GM18873 (cell line): Measurements from ENCODE around the gene MAP4K4.

ENCODE experiments used
- ATAC-seq: cut with Tn5 transposase; IDR thresholded peaks from one replicate; pipeline ENCODE4 v1.9.1; 2021; ENCODE audit warnings: mild to moderate bottlenecking, moderate library complexity, moderate number of reproducible peaks; ENCODE audit not compliant: unreplicated experiment, low FRiP score

Gene MAP4K4

DNA sequence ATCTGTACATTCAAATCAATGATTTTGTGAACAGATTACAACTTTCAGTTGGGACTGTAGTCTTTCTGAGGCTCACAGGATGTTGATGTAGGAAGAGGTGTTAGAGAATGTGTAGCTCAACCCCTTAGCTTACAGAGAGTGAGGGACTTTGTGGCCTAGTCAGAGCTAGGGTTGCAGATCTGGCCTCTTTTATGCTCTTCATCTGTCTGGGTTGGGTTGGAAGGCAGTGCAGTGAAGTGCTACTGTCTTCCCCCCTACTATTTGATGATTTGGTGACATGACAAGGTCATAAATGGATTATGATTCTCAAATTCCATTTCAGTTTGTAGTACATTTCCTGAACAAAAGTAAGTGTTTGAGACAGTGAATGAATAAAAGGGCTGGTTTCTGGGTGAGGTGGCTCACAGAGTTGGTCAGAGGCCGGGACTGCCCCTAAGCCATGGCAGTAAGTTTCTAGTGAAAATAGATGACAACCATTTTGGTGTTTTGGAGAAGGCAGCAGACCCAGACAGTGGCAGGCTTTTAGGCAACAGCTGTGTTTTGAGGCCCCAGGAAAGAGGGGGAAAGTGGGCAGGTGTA lies 21.6 kb downstream of the MAP4K4 start:
- no peak for ATAC-seq

DNA sequence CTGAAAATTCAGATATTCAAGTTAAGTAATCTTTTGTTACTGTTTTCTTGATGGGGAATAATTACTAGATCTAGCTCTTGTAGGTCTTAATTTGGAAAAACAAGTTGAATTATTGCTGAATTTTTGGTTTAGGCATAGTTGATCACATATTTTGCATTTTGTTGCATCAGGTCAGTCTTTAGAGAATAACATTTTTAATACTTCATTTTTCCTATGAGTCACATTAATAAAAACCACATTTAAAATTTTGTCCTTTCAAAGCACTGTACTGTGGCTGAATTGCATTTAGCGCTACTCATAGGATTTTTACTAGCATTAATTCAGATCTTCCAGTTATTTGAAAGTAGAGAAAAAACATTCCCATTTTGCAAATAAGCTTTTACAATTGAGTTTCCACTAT lies 23.2 kb downstream of the MAP4K4 start:
- no peak for ATAC-seq

DNA sequence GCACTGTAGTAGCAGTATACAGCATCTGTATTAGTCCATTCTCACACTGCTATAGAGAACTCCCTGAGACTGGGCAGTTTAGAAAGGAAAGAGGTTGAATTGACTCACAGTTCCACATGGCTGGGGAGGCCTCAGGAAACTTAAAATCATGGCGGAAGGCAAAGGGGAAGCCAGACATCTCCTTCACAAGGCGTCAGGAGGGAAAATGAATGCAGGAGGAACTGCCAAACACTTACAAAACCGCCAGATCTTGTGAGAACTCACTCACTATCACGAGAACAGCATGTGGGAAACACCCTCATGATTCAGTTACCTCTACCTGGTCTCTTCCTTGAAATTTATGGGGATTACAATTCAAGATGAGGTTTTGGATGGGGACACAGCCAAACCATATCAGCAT lies 25.4 kb downstream of the MAP4K4 start:
- ATAC-seq: no peak

DNA sequence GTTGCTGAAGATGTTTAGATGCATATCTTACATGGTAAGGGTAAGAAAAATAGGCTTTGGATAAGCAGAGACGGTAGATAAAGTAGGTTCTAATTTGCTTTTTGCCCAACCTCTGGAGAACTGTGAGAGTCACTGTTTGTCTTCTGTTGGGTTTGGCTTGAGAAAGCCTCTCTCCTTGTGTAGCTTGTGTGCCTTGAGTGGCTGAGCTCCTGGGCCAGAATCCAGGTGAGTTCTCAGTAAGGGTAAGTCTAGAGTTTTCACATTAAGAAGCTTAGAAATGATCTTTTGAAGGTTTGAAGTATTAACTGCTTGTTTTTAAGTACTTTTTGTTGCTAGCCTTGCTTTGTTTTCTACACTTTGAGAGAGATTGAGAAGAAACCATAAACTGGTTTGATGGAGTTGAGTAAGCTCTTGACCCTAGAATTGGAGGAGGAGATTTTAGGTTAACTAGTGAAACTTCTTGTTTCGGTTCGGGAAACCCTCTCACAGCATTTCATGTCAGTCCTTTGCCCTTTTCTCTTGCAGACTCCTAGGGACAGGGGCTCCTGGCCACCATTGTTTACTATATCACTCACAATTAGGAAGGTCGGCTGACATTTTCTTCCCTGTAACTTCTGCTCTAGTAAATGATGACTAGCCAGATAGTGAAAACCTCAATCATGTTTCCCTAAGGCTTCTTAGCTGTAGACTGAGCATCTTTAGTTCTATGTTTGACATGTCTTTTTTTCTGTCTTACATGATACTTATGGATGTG lies 26.0 kb downstream of the MAP4K4 start:
- no peak for ATAC-seq

DNA sequence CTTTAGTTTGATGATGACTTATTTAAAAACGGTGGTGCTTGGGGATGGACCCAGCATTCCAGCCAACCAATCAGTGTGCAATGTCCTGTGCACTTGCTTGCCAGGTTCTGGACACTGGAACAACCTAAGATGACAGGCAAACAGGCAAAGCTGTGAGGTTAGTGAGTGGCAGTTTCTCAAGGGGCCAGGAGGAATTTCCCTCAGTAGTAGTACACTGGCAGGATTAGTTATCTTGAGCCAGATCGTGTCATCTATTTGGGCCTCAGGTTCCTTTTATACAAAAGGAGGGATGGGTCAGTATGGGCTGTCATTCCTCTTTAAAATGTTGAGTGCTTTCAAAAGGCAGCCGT lies 26.6 kb downstream of the MAP4K4 start:
- ATAC-seq: no peak

DNA sequence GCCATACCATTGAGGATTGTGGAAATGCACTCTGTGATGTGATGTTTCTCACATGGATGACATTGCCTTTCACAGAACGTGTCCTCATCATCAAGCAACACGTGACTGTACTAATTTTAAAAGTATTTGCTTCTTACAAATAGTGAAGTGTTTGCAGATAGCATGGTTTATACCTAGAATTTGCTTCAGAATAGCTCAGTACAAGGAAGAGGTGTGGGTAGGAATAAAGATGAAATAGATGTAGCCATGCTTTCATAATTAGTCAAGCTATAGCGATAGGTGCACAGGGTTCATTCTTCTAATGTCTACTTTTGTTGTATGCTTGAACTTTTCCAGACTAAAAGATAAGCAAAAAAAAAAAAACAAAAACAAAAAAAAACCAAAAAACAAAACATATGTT lies 27.5 kb downstream of the MAP4K4 start:
- no peak for ATAC-seq

DNA sequence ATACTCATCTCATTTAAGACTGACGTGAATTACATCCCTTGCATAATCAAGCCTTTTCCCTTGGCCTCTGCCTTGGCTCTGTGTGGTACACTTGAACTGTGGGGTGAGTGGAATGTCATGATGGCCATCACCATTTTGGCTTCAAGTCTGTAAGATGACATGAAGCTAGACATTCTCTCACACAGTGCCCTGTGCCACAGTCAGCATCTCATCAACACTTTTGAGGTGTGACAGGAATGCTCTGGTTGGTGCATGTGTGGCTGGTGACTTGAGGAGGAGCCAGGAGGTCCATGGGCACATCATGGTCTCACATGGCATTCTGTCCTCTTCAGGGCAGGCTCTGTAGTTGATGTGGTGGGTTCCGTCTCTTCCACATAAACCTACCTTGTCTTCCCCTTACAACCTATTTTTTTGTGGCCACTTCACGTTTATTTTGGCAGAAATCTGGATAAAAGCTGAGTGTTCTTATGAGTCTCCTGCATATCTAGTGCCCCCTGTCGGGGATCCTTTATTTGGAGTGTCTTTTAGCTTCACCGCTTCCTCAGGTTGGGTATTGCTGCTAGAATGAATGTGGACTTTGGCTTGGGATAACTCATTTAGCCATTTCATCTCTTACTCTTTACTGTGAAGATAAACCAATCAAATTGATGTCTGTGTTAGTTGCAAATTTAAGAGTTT lies 28.1 kb downstream of the MAP4K4 start:
- no peak for ATAC-seq

DNA sequence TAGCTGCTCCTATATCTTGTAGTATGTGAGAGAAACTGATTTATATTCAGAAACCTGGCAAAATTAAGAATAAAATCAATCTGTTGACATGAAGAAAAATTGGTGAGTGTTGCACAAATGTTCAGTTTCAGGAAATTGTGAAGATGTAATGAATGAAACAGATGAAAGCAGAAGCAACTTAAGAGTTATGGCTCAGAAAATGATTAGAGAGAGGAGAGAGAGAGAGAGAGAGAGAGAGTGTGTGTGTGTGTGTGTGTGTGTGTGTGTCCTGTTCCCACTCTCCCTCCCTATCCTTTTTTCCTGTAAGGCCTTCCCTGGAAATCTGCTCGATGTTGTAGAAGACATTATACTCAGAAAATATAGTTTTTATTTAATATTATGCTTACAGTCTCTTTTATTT lies 31.4 kb downstream of the MAP4K4 start:
- ATAC-seq: no peak

DNA sequence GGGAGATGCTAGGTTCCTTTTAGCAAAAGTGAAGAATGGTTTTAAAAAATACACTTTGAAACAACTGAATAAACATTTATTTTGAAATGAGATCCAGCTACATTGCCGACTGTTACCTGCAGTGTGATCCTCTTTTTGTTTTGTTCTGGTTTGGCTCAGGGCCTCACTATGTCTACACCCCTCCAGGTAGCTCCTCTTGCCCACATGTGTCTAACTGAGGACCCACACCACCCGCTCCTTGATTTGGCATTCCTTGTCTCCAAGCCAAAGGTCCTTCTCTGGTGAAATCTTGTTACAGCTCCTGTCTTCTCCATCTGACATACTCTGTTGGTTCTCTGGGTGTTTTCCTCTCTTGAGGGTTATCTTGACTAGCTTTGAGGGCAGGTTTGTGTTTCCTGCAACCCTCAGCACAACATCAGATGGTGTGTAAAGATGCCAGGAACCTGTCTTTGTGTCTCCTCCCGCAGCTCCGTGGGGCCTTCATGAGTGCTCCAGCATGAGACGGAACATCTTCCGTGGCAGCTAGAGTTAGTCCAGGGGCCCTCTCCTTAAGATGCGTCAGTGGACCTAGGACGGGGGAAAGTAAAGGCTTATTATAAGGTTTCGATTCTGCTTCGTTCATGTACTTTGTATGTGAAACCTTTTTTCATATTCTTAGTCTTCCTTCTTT lies 32.1 kb downstream of the MAP4K4 start:
- no peak for ATAC-seq

DNA sequence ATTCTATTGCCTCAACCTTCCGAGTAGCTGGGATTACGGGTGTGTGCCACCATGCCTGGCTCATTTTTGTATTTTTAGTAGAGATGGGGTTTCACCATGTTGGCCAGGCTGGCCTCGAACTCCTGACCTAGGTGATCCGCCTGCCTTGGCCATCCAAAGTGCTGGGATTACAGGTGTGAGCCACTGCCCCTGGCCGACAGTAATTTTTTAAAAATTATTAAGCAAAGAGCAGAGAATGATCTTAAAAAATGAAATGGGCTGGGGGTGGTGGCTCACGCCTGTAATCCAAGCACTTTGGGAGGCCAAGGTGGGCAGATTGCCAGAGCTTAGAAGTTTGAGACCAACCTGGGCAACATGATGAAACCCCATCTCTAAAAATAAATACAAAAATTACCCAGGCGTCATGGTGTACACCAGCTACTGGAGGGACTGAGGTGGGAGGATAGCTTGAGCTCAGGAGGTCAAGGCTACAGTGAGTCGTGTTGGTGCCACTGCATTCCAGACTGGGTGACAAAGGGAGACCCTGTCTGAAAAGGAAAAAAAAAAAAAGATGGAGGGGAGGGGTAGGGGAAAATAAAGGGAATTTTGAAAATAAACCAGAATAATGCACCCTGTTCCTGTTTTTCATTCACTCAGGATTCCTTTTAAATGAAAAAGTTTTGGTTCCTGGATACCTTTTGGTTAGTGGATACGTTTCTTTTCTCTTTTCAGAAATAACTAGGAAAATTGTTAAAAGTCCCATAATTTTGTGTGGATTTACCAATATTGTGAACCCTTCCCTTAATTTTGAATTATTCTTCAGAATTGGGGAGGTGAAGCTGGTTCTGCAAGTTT lies 33.9 kb downstream of the MAP4K4 start:
- no peak for ATAC-seq

DNA sequence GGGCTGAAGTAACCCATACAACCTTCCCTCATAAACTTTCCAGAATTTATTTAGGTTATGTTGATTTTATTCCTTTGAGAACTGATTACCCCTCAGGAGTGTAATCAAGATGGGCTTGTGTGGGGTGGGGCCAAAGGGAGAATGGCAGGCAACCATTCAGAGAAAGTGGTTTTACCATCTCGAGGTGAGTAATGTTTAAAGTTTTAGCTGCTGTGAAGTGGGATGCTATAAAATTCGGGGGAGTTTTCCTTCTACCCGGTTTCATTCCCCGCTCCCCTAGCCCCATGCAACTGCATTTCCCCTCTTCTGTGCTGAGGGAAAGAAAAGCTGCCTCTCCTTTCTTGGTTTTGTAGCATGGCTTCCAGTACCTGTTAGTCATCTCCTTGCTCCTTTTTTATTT lies 34.7 kb downstream of the MAP4K4 start:
- ATAC-seq: no peak

DNA sequence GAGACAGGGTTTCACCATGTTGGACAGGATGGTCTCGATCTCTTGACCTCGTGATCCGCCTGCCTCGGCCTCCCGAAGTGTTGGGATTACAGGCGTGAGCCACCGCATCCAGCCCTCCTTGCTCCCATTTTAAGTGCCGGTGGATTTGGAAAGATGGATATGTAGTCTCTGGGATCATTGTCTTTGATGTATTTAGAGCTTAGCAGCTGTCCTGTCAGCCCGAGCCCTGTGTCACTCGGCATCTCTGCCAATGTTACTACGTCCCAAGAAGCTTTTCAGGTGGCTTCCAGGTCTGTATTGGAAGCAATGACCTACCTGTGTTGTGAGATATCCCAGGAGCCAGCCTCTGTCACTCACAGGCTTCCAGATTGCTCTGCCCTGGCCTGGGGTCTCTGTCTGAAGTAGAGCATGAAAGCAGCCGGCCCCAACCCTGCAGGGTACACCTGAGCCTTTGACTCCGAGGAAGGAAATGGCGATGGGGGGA lies 35.3 kb downstream of the MAP4K4 start:
- ATAC-seq: no peak

DNA sequence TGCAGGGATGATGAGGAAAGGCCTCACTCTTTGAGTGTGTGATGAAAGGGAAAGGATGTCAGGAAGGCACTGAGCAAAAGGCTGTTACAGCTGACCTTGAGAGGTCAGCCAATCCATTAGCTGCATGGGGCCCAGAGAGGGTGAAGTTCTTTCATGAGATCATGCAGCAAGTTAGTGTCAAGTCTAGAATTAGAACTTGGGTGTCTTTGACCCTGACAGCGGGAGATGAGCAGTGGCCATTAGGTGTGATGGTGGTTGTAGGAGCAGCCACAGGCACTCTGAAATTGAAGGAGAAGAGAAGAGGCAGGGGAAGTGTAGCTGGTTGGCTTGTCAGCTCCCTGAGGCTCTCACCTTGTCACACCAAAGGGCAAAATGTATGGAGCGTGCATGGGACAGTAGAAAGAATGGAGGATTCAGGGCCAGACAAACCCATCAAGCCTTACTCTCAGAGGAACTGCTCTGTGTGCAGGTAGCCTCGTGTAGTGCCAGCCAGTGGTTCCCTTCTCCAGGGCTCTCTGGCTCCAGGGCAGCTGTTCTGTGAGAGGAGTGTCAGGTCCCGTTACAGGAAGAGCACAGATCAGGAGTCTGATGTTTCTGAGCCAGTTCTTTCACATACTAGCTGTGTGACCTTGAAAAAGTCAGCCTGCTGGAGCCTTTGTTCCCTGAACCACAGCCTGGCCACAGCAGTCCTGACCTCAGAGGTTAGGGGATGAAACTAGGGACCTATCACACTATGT lies 35.9 kb downstream of the MAP4K4 start:
- no peak for ATAC-seq

DNA sequence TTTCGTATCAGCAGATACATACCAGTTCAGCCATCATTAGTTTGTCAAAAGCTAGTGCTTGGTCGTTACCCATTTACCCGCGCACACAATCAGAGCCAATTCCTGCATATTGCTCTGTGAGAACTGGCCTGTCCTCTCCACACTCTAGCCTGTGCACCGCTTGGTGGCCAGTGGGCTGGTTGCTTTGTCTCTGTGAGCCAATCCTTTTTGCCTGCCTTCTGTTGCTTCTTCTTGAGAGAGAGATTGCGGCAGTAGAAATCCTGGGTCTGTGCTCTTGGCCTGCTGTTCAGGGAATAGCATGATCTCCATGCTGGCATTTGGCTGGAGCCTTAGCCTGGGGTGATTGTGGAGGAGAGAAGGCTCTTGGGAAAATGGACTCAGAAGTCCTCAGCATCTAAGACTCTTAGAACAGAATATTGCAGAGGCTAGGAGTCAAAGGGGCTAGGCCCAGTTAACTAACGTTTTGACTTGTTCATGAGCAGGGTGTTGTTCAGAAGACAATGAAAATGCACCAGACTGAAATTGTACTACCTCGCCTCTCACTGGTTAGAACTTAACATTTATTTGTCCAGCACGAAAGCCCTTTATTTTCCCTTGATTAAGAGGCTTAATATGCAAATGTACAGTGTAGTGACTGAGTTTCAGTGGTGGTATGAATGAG lies 37.1 kb downstream of the MAP4K4 start:
- ATAC-seq: no peak

DNA sequence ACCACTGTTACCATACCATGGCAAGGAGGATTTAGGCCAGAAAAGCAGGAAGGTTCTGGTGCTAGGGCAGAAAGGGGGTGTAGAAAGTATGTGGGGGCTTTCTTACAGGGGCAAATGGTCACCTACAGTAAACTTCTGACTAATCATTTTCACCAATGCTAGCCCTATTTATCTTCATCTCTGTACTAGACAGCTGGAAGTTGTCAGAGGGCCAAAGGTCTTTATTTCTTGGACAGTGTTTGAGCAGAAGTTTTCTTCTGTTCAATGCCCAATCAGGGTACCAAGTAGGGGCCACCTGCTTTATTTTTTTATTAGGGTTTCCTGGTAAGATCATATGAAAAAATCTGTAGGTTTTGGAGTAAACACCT lies 37.6 kb downstream of the MAP4K4 start:
- no peak for ATAC-seq

DNA sequence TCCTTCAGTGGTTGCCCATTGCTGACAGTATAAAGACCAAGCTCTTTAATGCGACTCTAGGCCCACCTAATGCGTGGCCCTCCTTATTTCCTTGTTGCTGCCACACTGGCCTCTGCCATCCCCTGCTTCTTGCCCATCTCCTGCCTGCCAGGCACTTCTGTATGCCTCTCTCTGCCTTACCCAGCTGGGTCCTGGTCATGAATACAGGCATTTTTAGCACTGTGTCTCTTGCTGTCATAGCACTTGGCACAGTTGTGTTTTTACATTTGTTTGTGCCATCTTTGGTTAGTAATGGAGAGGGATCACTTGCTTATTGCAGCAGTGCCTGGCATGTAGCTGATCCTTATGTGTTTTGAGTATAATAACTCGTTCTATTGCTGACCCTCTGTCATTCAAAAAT lies 38.7 kb downstream of the MAP4K4 start:
- no peak for ATAC-seq

DNA sequence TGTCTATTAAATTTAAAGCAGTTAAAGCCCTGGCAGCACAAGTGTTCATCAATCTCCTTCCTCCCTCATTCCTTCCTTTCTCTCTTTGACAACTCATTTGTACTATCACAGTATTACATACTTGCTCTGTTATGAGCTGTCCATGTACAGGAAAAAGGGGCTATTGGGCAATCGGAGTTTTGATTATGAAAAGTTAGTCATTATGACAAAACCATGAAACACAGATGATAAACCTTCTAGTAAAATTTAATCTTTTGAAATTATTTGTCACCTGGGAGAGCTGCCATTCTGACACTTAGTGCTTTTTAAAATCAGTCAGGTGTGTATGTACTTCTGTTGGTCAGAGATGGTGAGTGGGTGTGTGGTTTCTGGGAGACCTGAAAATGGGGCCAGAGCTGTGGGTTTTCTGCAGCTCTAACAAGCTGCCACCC lies 39.4 kb downstream of the MAP4K4 start:
- no peak for ATAC-seq

DNA sequence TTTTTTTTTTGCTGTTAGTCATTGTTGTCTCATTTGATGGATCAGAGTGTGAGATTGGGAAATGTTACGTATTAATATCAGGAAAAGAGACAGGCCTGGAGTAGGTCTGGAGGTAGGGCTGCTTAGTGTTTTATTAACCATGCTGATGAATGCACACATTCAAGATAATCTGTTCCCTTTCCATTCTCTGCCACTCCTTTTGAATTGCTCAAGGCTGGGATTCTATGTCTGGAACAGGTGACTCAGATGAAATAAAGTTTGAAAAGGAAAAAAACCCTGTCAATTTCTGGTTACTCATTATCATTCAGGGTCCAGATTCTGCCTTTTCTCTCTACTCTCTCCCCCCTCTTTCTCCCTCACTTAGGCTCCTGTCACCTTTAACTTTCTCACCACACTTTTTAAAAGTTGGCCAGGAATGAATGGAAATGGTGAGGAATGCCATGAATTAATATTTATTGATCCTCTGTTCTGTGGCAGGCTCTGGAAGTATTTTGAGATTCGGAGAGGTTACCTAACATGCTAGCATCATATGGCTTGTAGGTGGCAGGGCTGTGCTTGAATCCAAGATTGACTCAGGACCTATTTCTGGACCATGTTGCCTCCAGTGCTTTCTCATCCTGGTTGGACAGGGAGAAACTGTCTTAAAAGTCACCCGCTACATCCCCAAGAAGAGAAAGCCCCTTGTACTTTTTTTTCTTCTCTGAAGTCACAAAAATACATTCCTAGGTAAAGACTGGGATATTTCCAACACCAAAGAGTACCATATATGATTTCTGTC lies 40.2 kb downstream of the MAP4K4 start:
- no peak for ATAC-seq

DNA sequence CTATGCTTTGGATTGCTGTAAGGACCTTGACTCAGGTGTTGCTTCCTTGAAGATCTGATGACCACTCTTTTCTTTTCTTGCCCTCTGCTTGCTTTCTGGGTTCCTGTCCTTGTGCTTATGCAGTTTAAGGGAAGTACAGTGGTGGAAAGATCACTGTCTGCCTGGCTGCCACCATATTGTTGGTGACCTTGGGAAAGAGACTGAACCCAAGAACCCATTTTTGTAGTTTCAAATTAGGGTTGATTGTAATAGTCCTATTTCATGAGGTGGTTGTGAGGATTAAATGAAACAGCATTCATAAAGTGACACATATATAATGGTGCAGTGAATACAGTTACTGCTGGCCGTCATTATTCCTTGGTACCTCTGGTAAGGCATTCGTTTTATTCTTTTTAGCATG lies 41.1 kb downstream of the MAP4K4 start:
- no peak for ATAC-seq
